Subcutaneous abdominal adipose tissue (tissue), 5 donors: ENCODE results near the gene YWHAQ.
"Not testable (repeated sequence)": the region's sequence is repeated elsewhere in the genome, so short reads cannot be mapped to it uniquely, and the experiment has no call there.

Source experiments
- H3K27ac ChIP-seq: one replicate; pipeline ENCODE4 v1.7.0; 2013; ENCODE audit warnings: low read depth, mild to moderate bottlenecking, inconsistent platforms, low read length, moderate library complexity
- H3K27me3 ChIP-seq, 5 donors: one replicate each; pipeline ENCODE4 v1.7.0; 2013; ENCODE audit warnings: low read length in 5 of 5, inconsistent platforms in 1 of 5; ENCODE audit not compliant: control insufficient read depth in 5 of 5, insufficient read depth in 4 of 5
- H3K36me3 ChIP-seq, 5 donors: one replicate each; pipeline ENCODE4 v1.7.0; 2013; ENCODE audit warnings: low read length in 5 of 5; ENCODE audit not compliant: control insufficient read depth in 5 of 5, insufficient read depth in 5 of 5
- H3K4me1 ChIP-seq, 5 donors: one replicate each; pipeline ENCODE4 v1.7.0; 2013; ENCODE audit warnings: low read length in 5 of 5, mild to moderate bottlenecking in 3 of 5, moderate library complexity in 1 of 5; ENCODE audit not compliant: control insufficient read depth in 5 of 5, insufficient read depth in 5 of 5
- H3K4me3 ChIP-seq, 5 donors: one replicate each; pipeline ENCODE4 v1.7.0; 2013; ENCODE audit warnings: low read length in 5 of 5, low read depth in 1 of 5
- H3K9ac ChIP-seq, 5 donors: one replicate each; pipeline ENCODE4 v1.7.0; 2013; ENCODE audit warnings: low read length in 5 of 5, mild to moderate bottlenecking in 4 of 5, moderate library complexity in 3 of 5
- H3K9me3 ChIP-seq, 5 donors: one replicate each; pipeline ENCODE4 v1.7.0; 2013; ENCODE audit warnings: low read length in 5 of 5; ENCODE audit not compliant: control insufficient read depth in 5 of 5
- donor health status: healthy.
- donor health status: healthy.
- donor health status: healthy.
- donor health status: healthy.
- donor health status: healthy.

YWHAQ gene

DNA sequence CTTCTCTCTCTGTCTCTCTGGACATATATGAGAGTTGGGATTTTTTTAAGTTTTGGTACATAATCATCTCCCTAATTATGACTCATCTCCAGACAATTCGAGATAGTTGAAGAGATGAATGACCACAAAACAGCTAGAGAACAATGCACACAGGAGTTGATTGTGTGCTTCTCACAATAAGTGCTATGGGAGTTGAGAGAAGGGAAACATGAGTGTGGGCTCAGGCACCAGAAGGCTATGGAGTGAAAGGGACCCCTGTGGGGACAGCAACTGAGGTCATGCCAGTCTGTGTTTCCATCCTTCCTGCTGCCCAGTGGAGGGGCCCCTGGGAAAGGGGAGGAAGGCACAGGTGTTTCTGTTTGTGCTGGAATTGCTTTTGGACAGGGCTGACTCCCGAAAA is 6.5 kb upstream of the YWHAQ start:
- H3K9ac ChIP-seq = no peak overlapping the region
- no peak overlapping the region for H3K4me3 ChIP-seq
- H3K27ac ChIP-seq = no peak overlapping the region
- H3K4me1 ChIP-seq = peaks cover 0 to 22% (median 18%) of the 10 kb centered on the region in 5 donors
- H3K9me3 ChIP-seq = no peaks in the 10 kb centered on the region
- no peaks in the 10 kb centered on the region for H3K36me3 ChIP-seq
- H3K27me3 ChIP-seq = no peaks in the 10 kb centered on the region

DNA sequence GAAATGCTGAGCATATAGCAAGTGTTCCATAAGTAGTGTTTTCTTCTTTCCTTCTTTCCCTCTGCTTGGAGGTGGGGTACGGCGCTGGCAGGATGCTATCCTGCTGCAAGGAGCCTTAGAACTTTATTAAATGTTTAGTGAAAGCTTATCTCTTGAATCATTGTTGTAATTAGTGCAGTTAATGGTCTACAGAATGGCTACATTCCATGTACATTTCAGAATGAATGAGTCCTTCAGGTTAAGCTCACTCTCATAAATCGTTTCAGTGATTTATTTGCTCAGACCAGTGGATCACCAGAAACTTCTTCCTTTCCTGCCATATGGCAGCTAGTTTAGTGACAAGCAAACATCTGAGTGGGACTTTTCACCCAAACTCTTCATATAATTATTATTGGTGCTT is 3.3 kb upstream of the YWHAQ start:
- no peaks in the 10 kb centered on the region for H3K36me3 ChIP-seq
- peaks cover 1 to 39% (median 27%) of the 10 kb centered on the region in 5 donors for H3K4me1 ChIP-seq
- H3K4me3 ChIP-seq = no peak overlapping the region
- H3K27me3 ChIP-seq = no peaks in the 10 kb centered on the region
- H3K27ac ChIP-seq = no peak overlapping the region
- no peaks in the 10 kb centered on the region for H3K9me3 ChIP-seq
- no peak overlapping the region for H3K9ac ChIP-seq

DNA sequence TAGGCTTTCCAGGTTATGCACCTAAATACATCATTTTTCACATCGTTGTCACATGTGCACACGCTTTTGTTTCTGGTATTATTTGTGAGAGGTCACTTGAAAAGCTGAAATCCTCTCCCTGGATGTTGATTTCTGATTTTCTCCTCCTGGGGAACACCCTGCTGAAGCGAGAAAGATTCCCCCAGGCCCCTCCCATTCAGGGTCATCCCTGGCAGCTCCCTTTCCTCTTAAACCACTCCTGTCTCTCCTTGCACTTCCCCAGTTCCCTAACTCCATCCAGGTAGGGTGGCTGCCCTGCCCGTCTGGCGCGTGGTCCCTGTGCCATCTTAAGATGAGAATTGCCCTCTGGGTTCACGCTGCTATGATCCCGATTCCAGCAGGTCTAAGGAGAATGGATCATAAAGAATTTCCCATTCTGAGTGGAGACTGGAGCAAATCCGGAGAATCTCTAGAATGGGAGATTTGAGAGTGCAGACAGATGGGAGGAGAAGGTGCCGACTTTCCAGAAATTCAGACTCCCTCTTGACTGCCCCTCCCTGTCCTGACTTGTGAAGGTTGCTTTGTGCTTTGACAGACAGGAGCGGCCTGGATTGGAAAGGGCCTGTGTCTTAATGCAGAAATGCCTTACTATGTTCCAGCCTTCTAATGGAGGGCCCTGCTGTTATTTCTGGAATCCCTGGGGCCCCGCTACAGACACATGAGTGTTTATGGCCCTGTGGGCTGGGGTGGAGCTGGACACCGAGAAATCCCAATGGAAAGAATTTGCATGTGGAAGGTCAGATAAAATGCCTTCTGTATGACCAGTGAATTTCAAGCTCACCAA is 1.3 kb upstream of the YWHAQ start:
- Histone ChIP-seq H3K36me3 (peaks cover 0 to 11% (median 4%) of the 10 kb centered on the region in 5 donors), H3K27ac (no peak overlapping the region), H3K9ac (no peak overlapping the region), H3K9me3 (no peaks in the 10 kb centered on the region), H3K4me1 (peaks cover 4 to 39% (median 31%) of the 10 kb centered on the region in 5 donors), H3K4me3 (no peak overlapping the region), H3K27me3 (no peaks in the 10 kb centered on the region)

DNA sequence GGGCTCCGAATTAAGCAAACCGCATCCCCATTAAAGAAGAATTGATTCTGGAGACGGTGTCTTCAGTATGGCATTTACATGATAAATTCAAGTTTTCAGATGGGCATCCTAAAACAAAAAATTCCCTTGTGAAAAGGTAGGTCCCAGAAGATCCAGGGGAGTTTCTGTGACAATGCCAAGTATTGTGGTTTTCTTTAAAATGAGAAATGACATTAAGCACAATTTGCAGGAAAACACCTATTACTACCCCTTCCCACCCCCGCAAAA is 689 bp upstream of the YWHAQ start:
- H3K9me3 ChIP-seq = no peaks in the 10 kb centered on the region
- peaks cover 0 to 15% (median 4%) of the 10 kb centered on the region in 5 donors for H3K36me3 ChIP-seq
- H3K4me3 ChIP-seq = peak overlapping the region; percentile 52 to 94 (median 70)
- H3K27ac ChIP-seq = peak overlapping the region; percentile 20
- H3K4me1 ChIP-seq = peaks cover 4 to 45% (median 37%) of the 10 kb centered on the region in 5 donors
- H3K9ac ChIP-seq = no peak overlapping the region
- no peaks in the 10 kb centered on the region for H3K27me3 ChIP-seq

DNA sequence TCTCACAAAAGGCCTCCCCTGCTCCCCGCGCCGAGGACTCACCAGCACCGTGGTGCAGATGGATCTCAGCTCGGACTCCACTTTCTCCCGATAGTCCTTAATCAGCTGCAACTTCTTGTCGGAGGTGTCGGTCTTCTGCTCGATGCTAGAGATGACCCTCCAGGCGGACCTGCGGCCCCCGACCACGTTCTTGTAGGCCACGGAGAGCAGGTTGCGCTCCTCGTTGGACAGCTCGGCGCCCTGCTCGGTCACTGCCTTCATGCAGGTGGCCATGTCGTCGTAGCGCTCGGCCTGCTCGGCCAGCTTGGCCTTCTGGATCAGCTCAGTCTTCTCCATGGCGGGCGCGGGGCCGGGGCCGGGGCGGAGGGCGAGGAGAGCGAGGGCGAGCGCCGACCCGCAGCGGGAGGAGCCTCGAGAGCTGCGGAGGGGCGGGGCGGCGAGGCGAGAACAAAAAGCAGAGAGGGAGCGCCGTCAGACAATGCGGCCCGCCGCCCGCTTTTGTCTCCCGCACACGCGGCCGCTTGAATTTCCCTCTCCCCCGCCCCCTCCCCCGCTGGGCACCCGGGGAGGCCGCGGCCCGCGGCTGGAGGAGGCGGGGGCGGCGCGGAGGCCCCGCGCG is 571 bp downstream of the YWHAQ start:
- Histone ChIP-seq H3K9me3 (no peaks in the 10 kb centered on the region), H3K27me3 (no peaks in the 10 kb centered on the region), H3K4me1 (peaks cover 4 to 52% (median 42%) of the 10 kb centered on the region in 5 donors), H3K36me3 (peaks cover 0 to 15% (median 4%) of the 10 kb centered on the region in 5 donors), H3K9ac (peak overlapping the region; percentile 63 to 94 (median 78)), H3K4me3 (peak overlapping the region; percentile 85 to 96 (median 94)), H3K27ac (peak overlapping the region; percentile 89)

DNA sequence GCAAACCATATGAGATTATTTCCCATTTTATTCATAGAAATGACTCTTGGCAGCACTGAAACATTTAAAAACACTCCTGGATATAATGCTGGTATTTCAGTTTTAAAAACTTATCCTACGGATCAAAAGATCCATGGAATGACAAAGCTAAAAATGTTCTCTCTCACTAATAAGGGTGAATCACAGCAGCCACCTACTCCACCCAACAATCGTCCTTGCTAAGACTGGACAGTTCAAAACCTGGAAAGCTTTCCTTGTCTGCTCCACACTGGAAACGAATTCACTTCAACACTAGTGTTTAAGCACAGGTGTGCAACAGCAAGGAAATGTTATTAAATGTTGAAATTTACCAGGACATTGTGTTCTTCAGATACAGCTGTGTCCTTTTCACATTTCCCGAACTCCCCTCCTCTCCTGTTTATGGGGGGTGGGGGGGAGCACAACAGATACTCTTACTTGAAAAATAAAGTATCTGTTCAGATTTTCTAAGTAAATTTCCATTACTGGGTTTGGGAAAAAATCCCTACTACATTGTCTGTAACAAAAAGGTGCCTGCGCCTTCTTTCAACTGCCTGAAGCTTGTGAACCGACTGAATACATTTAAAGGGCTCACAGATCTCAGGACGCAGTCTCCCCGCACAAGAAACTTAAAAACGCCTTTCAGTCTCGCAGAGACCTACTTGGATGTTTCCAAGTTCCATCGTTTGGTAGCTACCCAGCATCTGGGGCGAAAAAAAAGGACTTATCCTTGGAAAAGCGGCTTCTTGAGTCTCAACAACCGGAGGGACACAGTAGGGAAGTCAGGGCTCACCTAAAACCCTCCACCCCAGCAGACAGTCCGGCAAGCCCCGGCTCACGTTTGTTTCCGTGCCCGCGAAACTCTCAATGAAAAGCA is 1.3 kb downstream of the YWHAQ start:
- H3K4me3 ChIP-seq = peak overlapping the region; percentile 85 to 96 (median 94)
- no peaks in the 10 kb centered on the region for H3K27me3 ChIP-seq
- peaks cover 0 to 15% (median 4%) of the 10 kb centered on the region in 5 donors for H3K36me3 ChIP-seq
- peak overlapping the region; percentile 63 to 94 (median 78) for H3K9ac ChIP-seq
- H3K27ac ChIP-seq = peak overlapping the region; percentile 89
- peaks cover 4 to 52% (median 42%) of the 10 kb centered on the region in 5 donors for H3K4me1 ChIP-seq
- no peaks in the 10 kb centered on the region for H3K9me3 ChIP-seq

DNA sequence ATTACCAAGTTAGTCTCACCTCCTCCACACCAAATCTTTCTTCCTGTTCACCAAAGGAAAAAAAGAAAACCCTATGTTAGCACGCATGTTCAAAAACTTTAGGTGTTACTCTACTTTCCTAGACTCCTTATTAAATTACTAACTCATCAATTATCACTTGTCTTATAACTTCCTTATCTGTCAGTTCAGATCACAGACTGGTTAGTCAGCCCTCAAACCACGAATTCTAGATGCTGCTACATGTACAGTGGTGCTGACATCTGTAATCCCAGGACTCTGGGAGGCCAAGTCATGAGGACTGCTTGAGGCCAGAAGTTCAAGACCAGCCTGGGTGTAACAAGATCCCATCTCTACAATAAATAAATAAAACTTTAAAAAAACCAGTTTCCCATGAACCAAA is 3.5 kb downstream of the YWHAQ start:
- H3K4me3 ChIP-seq = peak overlapping the region in 3 of 5 donors; percentile 1 to 34 (median 6)
- H3K9ac ChIP-seq = no peak overlapping the region
- H3K36me3 ChIP-seq = peaks cover 0 to 23% (median 5%) of the 10 kb centered on the region in 5 donors
- peaks cover 4 to 52% (median 45%) of the 10 kb centered on the region in 5 donors for H3K4me1 ChIP-seq
- no peaks in the 10 kb centered on the region for H3K9me3 ChIP-seq
- no peak overlapping the region for H3K27ac ChIP-seq
- H3K27me3 ChIP-seq = no peaks in the 10 kb centered on the region

DNA sequence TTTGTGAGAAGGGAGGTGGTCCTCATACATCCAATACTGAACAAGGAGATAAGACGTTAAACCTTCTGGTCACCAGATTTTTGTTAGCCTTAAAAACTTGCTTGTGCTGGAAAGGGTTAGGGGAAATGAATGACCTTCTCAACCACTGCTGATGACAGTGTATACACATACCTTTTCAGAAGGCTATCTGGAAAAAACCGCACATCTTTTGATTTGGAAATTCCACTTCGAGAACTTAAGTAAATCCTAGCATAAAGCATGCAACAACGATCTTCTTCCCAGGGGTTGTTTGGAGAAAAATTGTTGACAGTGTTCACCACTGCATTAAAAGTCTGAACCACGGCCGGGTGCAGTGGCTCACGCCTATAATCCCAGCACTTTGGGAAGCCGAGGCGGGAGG is 7.6 kb downstream of the YWHAQ start:
- Histone ChIP-seq H3K36me3 (peaks cover 0 to 23% (median 4%) of the 10 kb centered on the region in 5 donors), H3K4me3 (no peak overlapping the region), H3K9me3 (no peaks in the 10 kb centered on the region), H3K4me1 (peaks cover 3 to 31% (median 27%) of the 10 kb centered on the region in 5 donors), H3K27ac (no peak overlapping the region), H3K9ac (no peak overlapping the region), H3K27me3 (no peaks in the 10 kb centered on the region)

DNA sequence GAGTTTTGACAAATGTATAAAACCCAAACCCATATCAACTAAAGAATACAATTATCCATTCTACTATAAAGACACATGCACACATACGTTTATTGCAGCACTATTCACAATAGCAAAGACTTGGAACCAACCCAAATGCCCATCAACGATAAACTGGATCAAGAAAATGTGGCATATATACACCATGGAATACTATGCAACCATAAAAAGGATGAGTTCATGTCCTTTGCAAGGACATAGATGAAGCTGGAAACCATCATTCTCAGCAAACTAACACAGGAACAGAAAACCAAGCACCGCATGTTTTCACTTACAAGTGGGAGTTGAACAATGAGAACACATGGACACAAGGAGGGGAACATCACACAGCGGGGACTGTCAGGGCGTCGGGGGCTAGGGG is 9.1 kb downstream of the YWHAQ start:
- peaks cover 0 to 18% (median 15%) of the 10 kb centered on the region in 5 donors for H3K4me1 ChIP-seq

More for the DNA sequence above, 9.1 kb downstream of the YWHAQ start:
- H3K36me3 ChIP-seq = peaks cover 0 to 12% (median 4%) of the 10 kb centered on the region in 5 donors
- not testable (repeated sequence) for H3K4me3 ChIP-seq, H3K9ac ChIP-seq, H3K27ac ChIP-seq, H3K27me3 ChIP-seq, H3K9me3 ChIP-seq
